Measurements from ENCODE around the gene CILP2. TPM values are rescaled to one million over a fixed set of nuclear protein-coding genes. Genes with fewer than 3 reads are reported as not detected.

CILP2 gene
- total RNA-seq: 0.40 TPM
- long read RNA-seq, partial matches to known transcripts: 0 of 1 reads
- long read RNA-seq, other reads (novel, unspliced or antisense): 1 of 1 reads

GRCh38 chr19:19538061-19538784, at the start of gene CILP2:
Gene CILP2 (plus strand): TSS chr19:19538265. CDS start chr19:19538350, 85 bp downstream.
- intact Hi-C loops (cut with DNase I): loop anchor here (10.0 kb wide), 1 partner anchor 407 kb away; no protein-coding TSS in a partner anchor
- DNase-seq (peak; percentile 66), ATAC-seq (ENCODE audit: poor library complexity) (peak; percentile 34)

GRCh38 chr19:19488875-19489690, 49.0 kb upstream of the CILP2 start:
- peak; percentile 66 for ATAC-seq (ENCODE audit: poor library complexity)
- peak; percentile 84 for DNase-seq
- intact Hi-C loops (cut with DNase I): loop anchor here (2.0 kb wide), 1 partner anchor 122 kb away; no protein-coding TSS in a partner anchor

- DNase-seq (no peak), ATAC-seq (ENCODE audit: poor library complexity) (peak; percentile 26)
- intact Hi-C loops (cut with DNase I): loop anchor here (2.0 kb wide), 1 partner anchor 123 kb away; no protein-coding TSS in a partner anchor
These were observed 48.3 kb upstream of the CILP2 start for GRCh38 chr19:19489804-19490204.

- ATAC-seq (ENCODE audit: poor library complexity): peak; percentile 71
- intact Hi-C loops (cut with DNase I): no loop called here
- DNase-seq: peak; percentile 80
These were observed 47.7 kb upstream of the CILP2 start for GRCh38 chr19:19490214-19490968.

GRCh38 chr19:19491321-19492025, 46.6 kb upstream of the CILP2 start:
- DNase-seq: no peak
- intact Hi-C loops (cut with DNase I): no loop called here
- ATAC-seq (ENCODE audit: poor library complexity): no peak

GRCh38 chr19:19492026-19492610, 45.9 kb upstream of the CILP2 start:
- intact Hi-C loops (cut with DNase I): no loop called here
- ATAC-seq (ENCODE audit: poor library complexity): no peak
- DNase-seq: no peak

GRCh38 chr19:19493841-19494546, 44.1 kb upstream of the CILP2 start:
- no peak for DNase-seq
- ATAC-seq (ENCODE audit: poor library complexity): no peak
- intact Hi-C loops (cut with DNase I): no loop called here

- DNase-seq: no peak
- no peak for ATAC-seq (ENCODE audit: poor library complexity)
- intact Hi-C loops (cut with DNase I): no loop called here
These were observed 42.2 kb upstream of the CILP2 start for GRCh38 chr19:19495614-19496603.

GRCh38 chr19:19498255-19498991, 39.6 kb upstream of the CILP2 start:
- ATAC-seq (ENCODE audit: poor library complexity): no peak

GRCh38 chr19:19499272-19499995, 38.6 kb upstream of the CILP2 start:
- intact Hi-C loops (cut with DNase I): no loop called here
- no peak for ATAC-seq (ENCODE audit: poor library complexity)

More at GRCh38 chr19:19498255-19498991, 39.6 kb upstream of the CILP2 start:
- intact Hi-C loops (cut with DNase I): no loop called here
- DNase-seq: no peak

GRCh38 chr19:19500975-19501644, 37.0 kb upstream of the CILP2 start:
- no peak for ATAC-seq (ENCODE audit: poor library complexity)
- intact Hi-C loops (cut with DNase I): no loop called here
- DNase-seq: no peak

More at GRCh38 chr19:19499272-19499995, 38.6 kb upstream of the CILP2 start:
- DNase-seq: no peak

- DNase-seq (no peak), ATAC-seq (ENCODE audit: poor library complexity) (no peak)
- intact Hi-C loops (cut with DNase I): no loop called here
These were observed 36.3 kb upstream of the CILP2 start for GRCh38 chr19:19501798-19502197.

- ATAC-seq (ENCODE audit: poor library complexity): no peak
- DNase-seq: no peak
- intact Hi-C loops (cut with DNase I): no loop called here
These were observed 35.8 kb upstream of the CILP2 start for GRCh38 chr19:19502281-19502680.

- ATAC-seq (ENCODE audit: poor library complexity) (no peak), DNase-seq (no peak)
- intact Hi-C loops (cut with DNase I): no loop called here
These were observed 35.1 kb upstream of the CILP2 start for GRCh38 chr19:19502808-19503602.
